Activated CD4-positive, alpha-beta T cell treated with anti-CD3 and anti-CD28 coated beads, Interleukin-2, amount 10 ng/mL, durations not matched to agents 7 days and 5 days (primary cell): Measurements from ENCODE around the gene INSYN2B. TPM values are rescaled to one million over a fixed set of nuclear protein-coding genes. Genes with fewer than 3 reads are reported as not detected.

ENCODE experiments used
- CTCF ChIA-PET: fragments of 350-600 bp; sonication (Branson Sonifier 250); formaldehyde crosslinking; loops from one replicate; lab custom pipeline; 2021; ENCODE audit warnings: antibody characterized with exemption; lab: Charles Lee
- POLR2A ChIA-PET: fragments of 350-600 bp; sonication (Branson Sonifier 250); formaldehyde crosslinking; loops from one replicate; lab custom pipeline; 2021; ENCODE audit warnings: antibody characterized with exemption; lab: Charles Lee
- DNase-seq: peaks from one replicate; pipeline ENCODE4 v3.0.0-alpha.2; 2020
- H3K27ac Mint-ChIP-seq: one replicate; pipeline ENCODE4 v1.8.0; 2021; ENCODE audit warnings: mild to moderate bottlenecking, moderate library complexity, mixed read lengths
- H3K27me3 Mint-ChIP-seq: one replicate; pipeline ENCODE4 v1.8.0; 2021; ENCODE audit warnings: mixed read lengths
- H3K36me3 Mint-ChIP-seq: one replicate; pipeline ENCODE4 v1.8.0; 2021; ENCODE audit warnings: low read depth, mixed read lengths
- H3K4me1 Mint-ChIP-seq: one replicate; pipeline ENCODE4 v1.8.0; 2021; ENCODE audit warnings: mixed read lengths
- H3K4me3 Mint-ChIP-seq: one replicate; pipeline ENCODE4 v1.8.0; 2021; ENCODE audit warnings: mild to moderate bottlenecking, moderate library complexity, mixed read lengths
- H3K9me3 Mint-ChIP-seq: one replicate; pipeline ENCODE4 v1.8.0; 2021; ENCODE audit warnings: mixed read lengths
- total RNA-seq, 2 experiments: library from RNA; stranded (reverse); gene quantifications; one replicate each; pipeline ENCODE4 v1.2.3, GENCODE V29; 2021

INSYN2B gene
- total RNA-seq, 2 experiments from 2014 or later = not detected

- Mint-ChIP-seq H3K9me3 (no peaks in the 10 kb centered on the region), H3K4me3 (no peak overlapping the region), H3K36me3 (peaks cover 36% of the 10 kb centered on the region), H3K27me3 (no peaks in the 10 kb centered on the region), H3K4me1 (no peaks in the 10 kb centered on the region), H3K27ac (no peak overlapping the region)
- no peak for DNase-seq
- ChIA-PET CTCF (interaction anchor here (0.7 kb wide), 1 partner anchor 211 kb away, joined by 3 read pairs; no protein-coding TSS in a partner anchor), POLR2A (no interaction called here)
Observed at GRCh38 chr5:169874621-169875020, 105.7 kb downstream of the INSYN2B start.

- Mint-ChIP-seq H3K27me3 (no peaks in the 10 kb centered on the region), H3K27ac (no peak overlapping the region), H3K4me3 (no peak overlapping the region), H3K4me1 (no peaks in the 10 kb centered on the region), H3K36me3 (peaks cover 32% of the 10 kb centered on the region), H3K9me3 (no peaks in the 10 kb centered on the region)
- CTCF ChIA-PET = interaction anchor here (0.6 kb wide), 1 partner anchor 92 kb away, joined by 3 read pairs; no protein-coding TSS in a partner anchor
- POLR2A ChIA-PET = no interaction called here
- no peak for DNase-seq
Observed at GRCh38 chr5:169873642-169874041, 106.7 kb downstream of the INSYN2B start.

GRCh38 chr5:169871826-169872490 lies 108.3 kb downstream of the INSYN2B start:
- ChIA-PET POLR2A (no interaction called here), CTCF (no interaction called here)
- DNase-seq = no peak
- no peaks in the 10 kb centered on the region for H3K27me3 Mint-ChIP-seq
- H3K4me1 Mint-ChIP-seq = no peaks in the 10 kb centered on the region
- H3K4me3 Mint-ChIP-seq = no peak overlapping the region
- H3K27ac Mint-ChIP-seq = no peak overlapping the region
- peaks cover 38% of the 10 kb centered on the region for H3K36me3 Mint-ChIP-seq
- no peaks in the 10 kb centered on the region for H3K9me3 Mint-ChIP-seq

- Mint-ChIP-seq H3K36me3 (peaks cover 36% of the 10 kb centered on the region), H3K9me3 (no peaks in the 10 kb centered on the region), H3K27ac (no peak overlapping the region), H3K27me3 (no peaks in the 10 kb centered on the region), H3K4me1 (no peaks in the 10 kb centered on the region), H3K4me3 (no peak overlapping the region)
- DNase-seq = no peak
- ChIA-PET POLR2A (no interaction called here), CTCF (interaction anchor here (1.6 kb wide), 1 partner anchor 27 kb away, joined by 3 read pairs; no protein-coding TSS in a partner anchor)
Observed at GRCh38 chr5:169870211-169870610, 110.1 kb downstream of the INSYN2B start.

- Mint-ChIP-seq H3K36me3 (peaks cover 34% of the 10 kb centered on the region), H3K9me3 (no peaks in the 10 kb centered on the region), H3K4me3 (no peak overlapping the region), H3K27me3 (no peaks in the 10 kb centered on the region), H3K27ac (no peak overlapping the region), H3K4me1 (no peaks in the 10 kb centered on the region)
- ChIA-PET POLR2A (no interaction called here), CTCF (interaction anchor here (1.6 kb wide), 1 partner anchor 28 kb away, joined by 3 read pairs; no protein-coding TSS in a partner anchor)
- no peak for DNase-seq
Observed at GRCh38 chr5:169869066-169869465, 111.2 kb downstream of the INSYN2B start.

- POLR2A ChIA-PET = no interaction called here
- no peak overlapping the region for H3K27ac Mint-ChIP-seq
- peaks cover 33% of the 10 kb centered on the region for H3K36me3 Mint-ChIP-seq
- no peak overlapping the region for H3K4me3 Mint-ChIP-seq
- CTCF ChIA-PET = no interaction called here
- no peak for DNase-seq
- H3K27me3 Mint-ChIP-seq = no peaks in the 10 kb centered on the region
- no peaks in the 10 kb centered on the region for H3K4me1 Mint-ChIP-seq
- no peaks in the 10 kb centered on the region for H3K9me3 Mint-ChIP-seq
Observed at GRCh38 chr5:169867347-169867746, 112.9 kb downstream of the INSYN2B start.

GRCh38 chr5:169864483-169864882 lies 115.8 kb downstream of the INSYN2B start:
- no peak overlapping the region for H3K27ac Mint-ChIP-seq
- POLR2A ChIA-PET = no interaction called here

GRCh38 chr5:169862391-169862811 lies 117.9 kb downstream of the INSYN2B start:
- Mint-ChIP-seq H3K4me1 (peaks cover 20% of the 10 kb centered on the region), H3K27me3 (no peaks in the 10 kb centered on the region), H3K36me3 (peaks cover 22% of the 10 kb centered on the region), H3K9me3 (no peaks in the 10 kb centered on the region), H3K27ac (no peak overlapping the region), H3K4me3 (no peak overlapping the region)
- no peak for DNase-seq
- POLR2A ChIA-PET = no interaction called here
- CTCF ChIA-PET = no interaction called here

More at GRCh38 chr5:169864483-169864882, 115.8 kb downstream of the INSYN2B start:
- no peak for DNase-seq
- H3K4me3 Mint-ChIP-seq = no peak overlapping the region
- H3K27me3 Mint-ChIP-seq = no peaks in the 10 kb centered on the region
- H3K9me3 Mint-ChIP-seq = no peaks in the 10 kb centered on the region
- H3K36me3 Mint-ChIP-seq = peaks cover 35% of the 10 kb centered on the region
- CTCF ChIA-PET = interaction anchor here (0.6 kb wide), 1 partner anchor 11 kb away, joined by 3 read pairs; no protein-coding TSS in a partner anchor
- peaks cover 11% of the 10 kb centered on the region for H3K4me1 Mint-ChIP-seq

GRCh38 chr5:169861934-169862333 lies 118.4 kb downstream of the INSYN2B start:
- POLR2A ChIA-PET = no interaction called here
- Mint-ChIP-seq H3K9me3 (no peaks in the 10 kb centered on the region), H3K36me3 (peaks cover 25% of the 10 kb centered on the region), H3K27me3 (no peaks in the 10 kb centered on the region), H3K4me1 (peaks cover 20% of the 10 kb centered on the region), H3K4me3 (no peak overlapping the region), H3K27ac (no peak overlapping the region)
- CTCF ChIA-PET = no interaction called here
- DNase-seq = no peak

- no peak overlapping the region for H3K27ac Mint-ChIP-seq
- no peaks in the 10 kb centered on the region for H3K27me3 Mint-ChIP-seq
- no peak for DNase-seq
- H3K4me1 Mint-ChIP-seq = peaks cover 20% of the 10 kb centered on the region
- peaks cover 25% of the 10 kb centered on the region for H3K36me3 Mint-ChIP-seq
- ChIA-PET POLR2A (no interaction called here), CTCF (interaction anchor here (0.8 to 1.3 kb wide), 2 partner anchors 14 to 20 kb away, joined by 3 read pairs; no protein-coding TSS in a partner anchor)
- no peak overlapping the region for H3K4me3 Mint-ChIP-seq
- H3K9me3 Mint-ChIP-seq = no peaks in the 10 kb centered on the region
Observed at GRCh38 chr5:169861433-169861832, 118.9 kb downstream of the INSYN2B start.

- Mint-ChIP-seq H3K9me3 (no peaks in the 10 kb centered on the region), H3K27me3 (no peaks in the 10 kb centered on the region), H3K36me3 (peaks cover 34% of the 10 kb centered on the region), H3K4me1 (peaks cover 20% of the 10 kb centered on the region), H3K4me3 (no peak overlapping the region), H3K27ac (no peak overlapping the region)
- no peak for DNase-seq
- CTCF ChIA-PET = interaction anchor here (0.8 to 1.3 kb wide), 2 partner anchors 13 to 19 kb away, joined by 3 read pairs; no protein-coding TSS in a partner anchor
- POLR2A ChIA-PET = no interaction called here
Observed at GRCh38 chr5:169860585-169860984, 119.7 kb downstream of the INSYN2B start.

- no peak for DNase-seq
- H3K4me3 Mint-ChIP-seq = no peak overlapping the region
- H3K4me1 Mint-ChIP-seq = peaks cover 20% of the 10 kb centered on the region
- POLR2A ChIA-PET = no interaction called here
- CTCF ChIA-PET = no interaction called here
- H3K27ac Mint-ChIP-seq = no peak overlapping the region
- H3K27me3 Mint-ChIP-seq = no peaks in the 10 kb centered on the region
- H3K9me3 Mint-ChIP-seq = peaks cover 11% of the 10 kb centered on the region
- H3K36me3 Mint-ChIP-seq = peaks cover 56% of the 10 kb centered on the region
Observed at GRCh38 chr5:169856571-169856970, 123.7 kb downstream of the INSYN2B start.

GRCh38 chr5:169851321-169851850 lies 128.9 kb downstream of the INSYN2B start:
- ChIA-PET CTCF (interaction anchor here (1.0 kb wide), 1 partner anchor 11 kb away, joined by 3 read pairs; no protein-coding TSS in a partner anchor), POLR2A (no interaction called here)
- Mint-ChIP-seq H3K4me1 (no peaks in the 10 kb centered on the region), H3K4me3 (no peak overlapping the region), H3K27ac (no peak overlapping the region), H3K9me3 (peaks cover 29% of the 10 kb centered on the region), H3K36me3 (peaks cover 90% of the 10 kb centered on the region), H3K27me3 (no peaks in the 10 kb centered on the region)
- DNase-seq = no peak
